ENCODE results near the gene FAM168A.

- TF ChIP-seq, protein P1, sequence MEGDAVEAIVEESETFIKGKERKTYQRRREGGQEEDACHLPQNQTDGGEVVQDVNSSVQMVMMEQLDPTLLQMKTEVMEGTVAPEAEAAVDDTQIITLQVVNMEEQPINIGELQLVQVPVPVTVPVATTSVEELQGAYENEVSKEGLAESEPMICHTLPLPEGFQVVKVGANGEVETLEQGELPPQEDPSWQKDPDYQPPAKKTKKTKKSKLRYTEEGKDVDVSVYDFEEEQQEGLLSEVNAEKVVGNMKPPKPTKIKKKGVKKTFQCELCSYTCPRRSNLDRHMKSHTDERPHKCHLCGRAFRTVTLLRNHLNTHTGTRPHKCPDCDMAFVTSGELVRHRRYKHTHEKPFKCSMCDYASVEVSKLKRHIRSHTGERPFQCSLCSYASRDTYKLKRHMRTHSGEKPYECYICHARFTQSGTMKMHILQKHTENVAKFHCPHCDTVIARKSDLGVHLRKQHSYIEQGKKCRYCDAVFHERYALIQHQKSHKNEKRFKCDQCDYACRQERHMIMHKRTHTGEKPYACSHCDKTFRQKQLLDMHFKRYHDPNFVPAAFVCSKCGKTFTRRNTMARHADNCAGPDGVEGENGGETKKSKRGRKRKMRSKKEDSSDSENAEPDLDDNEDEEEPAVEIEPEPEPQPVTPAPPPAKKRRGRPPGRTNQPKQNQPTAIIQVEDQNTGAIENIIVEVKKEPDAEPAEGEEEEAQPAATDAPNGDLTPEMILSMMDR (IDR thresholded peaks at IDR 0.05), result no peak
- no peak for TF ChIP-seq POLR2A (IDR thresholded peaks at IDR 0.05)
Measured at GRCh38 chr11:73358071-73358470, 239.8 kb downstream of the FAM168A start.
